T47D (cell line): ENCODE measurements around the gene PTPRR.

Source experiments
- DNase-seq, 2 experiments: peaks; one replicate each; pipeline versions ENCODE4 v3.0.0 to v3.0.0-alpha.2; 2011 to 2012; ENCODE audit warnings: low read depth in 1 of 2, low spot score in 1 of 2
- JUND ChIP-seq: IDR thresholded peaks from 2 replicates; pipeline ENCODE4 v1.6.1; 2012; ENCODE audit warnings: low read depth
- in situ Hi-C: cut with HindIII; loops from 2 replicates; pipeline ENCODE4 v1.10.0; 2016; ENCODE audit warnings: low sequenced_read_pairs, low pct_unique_long_range_greater_than_20kb

PTPRR gene

GRCh38 chr12:70759161-70759918 is 161.2 kb downstream of the PTPRR start:
- no peak for DNase-seq
- no peak for TF ChIP-seq JUND
- in situ Hi-C loops: no loop called here

GRCh38 chr12:70758494-70758845 is 162.1 kb downstream of the PTPRR start:
- DNase-seq: no peak
- TF ChIP-seq JUND: no peak
- in situ Hi-C loops: no loop called here

- no peak for TF ChIP-seq JUND
- in situ Hi-C loops: no loop called here
- no peak for DNase-seq
Observed at GRCh38 chr12:70757830-70758493, 162.6 kb downstream of the PTPRR start.

- no peak for TF ChIP-seq JUND
- in situ Hi-C loops: no loop called here
- no peak for DNase-seq
Observed at GRCh38 chr12:70756791-70757190, 163.7 kb downstream of the PTPRR start.

GRCh38 chr12:70756118-70756517 is 164.4 kb downstream of the PTPRR start:
- peak; percentile 7 to 40 for DNase-seq
- in situ Hi-C loops: no loop called here
- TF ChIP-seq JUND: no peak

- in situ Hi-C loops: no loop called here
- DNase-seq: peak; percentile 5 to 6
- no peak for TF ChIP-seq JUND
Observed at GRCh38 chr12:70754330-70754741, 166.2 kb downstream of the PTPRR start.

- in situ Hi-C loops: no loop called here
- no peak for TF ChIP-seq JUND
- no peak for DNase-seq
Observed at GRCh38 chr12:70752327-70752726, 168.2 kb downstream of the PTPRR start.

GRCh38 chr12:70749931-70750330 is 170.6 kb downstream of the PTPRR start:
- in situ Hi-C loops: no loop called here
- TF ChIP-seq JUND: no peak
- no peak for DNase-seq

GRCh38 chr12:70748809-70749208 is 171.7 kb downstream of the PTPRR start:
- no peak for DNase-seq
- in situ Hi-C loops: no loop called here
- no peak for TF ChIP-seq JUND

- in situ Hi-C loops: no loop called here
- no peak for DNase-seq
- TF ChIP-seq JUND: no peak
Observed at GRCh38 chr12:70747445-70748260, 172.9 kb downstream of the PTPRR start.

GRCh38 chr12:70745048-70745447 is 175.5 kb downstream of the PTPRR start:
- no peak for TF ChIP-seq JUND
- in situ Hi-C loops: no loop called here
- no peak for DNase-seq

GRCh38 chr12:70744178-70744577 is 176.4 kb downstream of the PTPRR start:
- DNase-seq: no peak
- TF ChIP-seq JUND: no peak
- in situ Hi-C loops: no loop called here

- in situ Hi-C loops: no loop called here
- TF ChIP-seq JUND: no peak
- DNase-seq: no peak
Observed at GRCh38 chr12:70741256-70741655, 179.3 kb downstream of the PTPRR start.
